Activated CD4-positive, alpha-beta T cell treated with anti-CD3 and anti-CD28 coated beads, Interleukin-2, amount 10 ng/mL, durations not matched to agents 24 days and 14 days (primary cell): ENCODE results near the gene SYDE2. TPM values are rescaled to one million over a fixed set of nuclear protein-coding genes. Genes with fewer than 3 reads are reported as not detected.
"Not testable (repeated sequence)": the region's sequence is repeated elsewhere in the genome, so short reads cannot be mapped to it uniquely, and the experiment has no call there.

ENCODE experiments used
- DNase-seq: peaks from one replicate; pipeline ENCODE4 v3.0.0; 2022
- H3K27ac Mint-ChIP-seq: one replicate; pipeline ENCODE4 v1.8.0; 2022; ENCODE audit warnings: mild to moderate bottlenecking, mixed read lengths
- H3K27me3 Mint-ChIP-seq: one replicate; pipeline ENCODE4 v1.8.0; 2022; ENCODE audit warnings: mixed read lengths
- H3K36me3 Mint-ChIP-seq: one replicate; pipeline ENCODE4 v1.8.0; 2022; ENCODE audit warnings: low read depth, mild to moderate bottlenecking, mixed read lengths
- H3K4me1 Mint-ChIP-seq: one replicate; pipeline ENCODE4 v1.8.0; 2021; ENCODE audit warnings: mixed read lengths
- H3K4me3 Mint-ChIP-seq: one replicate; pipeline ENCODE4 v1.8.0; 2022; ENCODE audit warnings: mild to moderate bottlenecking, moderate library complexity, mixed read lengths
- H3K9me3 Mint-ChIP-seq: one replicate; pipeline ENCODE4 v1.8.0; 2021; ENCODE audit warnings: mixed read lengths
- intact Hi-C: fragments of 100-400 bp; cut with micrococcal nuclease; formaldehyde crosslinking; loops from one replicate; pipeline ENCODE4 v1.15.1; 2023
- total RNA-seq: library from RNA; stranded (reverse); gene quantifications from 2 replicates; pipeline ENCODE4 v1.2.3, GENCODE V29; 2022

The SYDE2 gene
- total RNA-seq, 1 donor from 2014 or later = 1.2 TPM

GRCh38 chr1:85144351-85144750 lies 56.5 kb downstream of the SYDE2 start:
- H3K4me3 Mint-ChIP-seq = no peak overlapping the region
- H3K36me3 Mint-ChIP-seq = no peaks in the 10 kb centered on the region
- peaks cover 4% of the 10 kb centered on the region for H3K27me3 Mint-ChIP-seq
- intact Hi-C loops = no loop called here
- no peak for DNase-seq
- peaks cover 19% of the 10 kb centered on the region for H3K4me1 Mint-ChIP-seq
- H3K9me3 Mint-ChIP-seq = peaks cover 3% of the 10 kb centered on the region
- no peak overlapping the region for H3K27ac Mint-ChIP-seq

- H3K36me3 Mint-ChIP-seq = no peaks in the 10 kb centered on the region
- no peak for DNase-seq
- peaks cover 4% of the 10 kb centered on the region for H3K27me3 Mint-ChIP-seq
- H3K4me3 Mint-ChIP-seq = no peak overlapping the region
- intact Hi-C loops = no loop called here
- H3K4me1 Mint-ChIP-seq = peaks cover 6% of the 10 kb centered on the region
- H3K9me3 Mint-ChIP-seq = peaks cover 3% of the 10 kb centered on the region
- H3K27ac Mint-ChIP-seq = no peak overlapping the region
These were observed 58.1 kb downstream of the SYDE2 start for GRCh38 chr1:85142753-85143152.

GRCh38 chr1:85138439-85138838 lies 62.4 kb downstream of the SYDE2 start:
- H3K36me3 Mint-ChIP-seq, intact Hi-C loops, H3K27ac Mint-ChIP-seq, H3K27me3 Mint-ChIP-seq, DNase-seq, H3K4me1 Mint-ChIP-seq, H3K4me3 Mint-ChIP-seq, H3K9me3 Mint-ChIP-seq: not testable (repeated sequence)

GRCh38 chr1:85137660-85138059 lies 63.2 kb downstream of the SYDE2 start:
- no peaks in the 10 kb centered on the region for H3K9me3 Mint-ChIP-seq
- peaks cover 2% of the 10 kb centered on the region for H3K4me1 Mint-ChIP-seq
- intact Hi-C loops = no loop called here
- H3K27ac Mint-ChIP-seq = no peak overlapping the region
- DNase-seq = no peak
- H3K36me3 Mint-ChIP-seq = no peaks in the 10 kb centered on the region
- no peak overlapping the region for H3K4me3 Mint-ChIP-seq
- peaks cover 4% of the 10 kb centered on the region for H3K27me3 Mint-ChIP-seq

- Mint-ChIP-seq H3K27me3 (peaks cover 4% of the 10 kb centered on the region), H3K4me1 (peaks cover 2% of the 10 kb centered on the region), H3K9me3 (no peaks in the 10 kb centered on the region), H3K36me3 (no peaks in the 10 kb centered on the region), H3K4me3 (no peak overlapping the region), H3K27ac (no peak overlapping the region)
- DNase-seq = peak; percentile 2
- intact Hi-C loops = no loop called here
These were observed 65.4 kb downstream of the SYDE2 start for GRCh38 chr1:85135392-85135798.

GRCh38 chr1:85134583-85135391 lies 66.0 kb downstream of the SYDE2 start:
- H3K36me3 Mint-ChIP-seq = no peaks in the 10 kb centered on the region
- no peaks in the 10 kb centered on the region for H3K4me1 Mint-ChIP-seq
- DNase-seq = no peak
- no peak overlapping the region for H3K27ac Mint-ChIP-seq
- H3K27me3 Mint-ChIP-seq = peaks cover 4% of the 10 kb centered on the region
- no peaks in the 10 kb centered on the region for H3K9me3 Mint-ChIP-seq
- no peak overlapping the region for H3K4me3 Mint-ChIP-seq
- intact Hi-C loops = no loop called here

- intact Hi-C loops = no loop called here
- no peaks in the 10 kb centered on the region for H3K9me3 Mint-ChIP-seq
- H3K4me1 Mint-ChIP-seq = no peaks in the 10 kb centered on the region
- no peak for DNase-seq
- no peak overlapping the region for H3K27ac Mint-ChIP-seq
- H3K4me3 Mint-ChIP-seq = no peak overlapping the region
- no peaks in the 10 kb centered on the region for H3K36me3 Mint-ChIP-seq
- peaks cover 6% of the 10 kb centered on the region for H3K27me3 Mint-ChIP-seq
These were observed 67.2 kb downstream of the SYDE2 start for GRCh38 chr1:85133565-85134159.

- no peaks in the 10 kb centered on the region for H3K9me3 Mint-ChIP-seq
- H3K4me1 Mint-ChIP-seq = no peaks in the 10 kb centered on the region
- intact Hi-C loops = no loop called here
- peaks cover 10% of the 10 kb centered on the region for H3K27me3 Mint-ChIP-seq
- no peaks in the 10 kb centered on the region for H3K36me3 Mint-ChIP-seq
- no peak overlapping the region for H3K27ac Mint-ChIP-seq
- DNase-seq = no peak
- no peak overlapping the region for H3K4me3 Mint-ChIP-seq
These were observed 68.6 kb downstream of the SYDE2 start for GRCh38 chr1:85132078-85132720.

GRCh38 chr1:85128316-85128715 lies 72.5 kb downstream of the SYDE2 start:
- H3K36me3 Mint-ChIP-seq = no peaks in the 10 kb centered on the region
- peaks cover 16% of the 10 kb centered on the region for H3K27me3 Mint-ChIP-seq
- H3K27ac Mint-ChIP-seq = no peak overlapping the region
- no peaks in the 10 kb centered on the region for H3K9me3 Mint-ChIP-seq
- intact Hi-C loops = no loop called here
- H3K4me1 Mint-ChIP-seq = no peaks in the 10 kb centered on the region
- no peak overlapping the region for H3K4me3 Mint-ChIP-seq
- DNase-seq = no peak

- DNase-seq = no peak
- no peaks in the 10 kb centered on the region for H3K9me3 Mint-ChIP-seq
- no peak overlapping the region for H3K4me3 Mint-ChIP-seq
- H3K27ac Mint-ChIP-seq = no peak overlapping the region
- intact Hi-C loops = no loop called here
- no peaks in the 10 kb centered on the region for H3K4me1 Mint-ChIP-seq
- H3K27me3 Mint-ChIP-seq = peaks cover 16% of the 10 kb centered on the region
- no peaks in the 10 kb centered on the region for H3K36me3 Mint-ChIP-seq
These were observed 74.9 kb downstream of the SYDE2 start for GRCh38 chr1:85125891-85126290.

- intact Hi-C loops = no loop called here
- no peak for DNase-seq
- Mint-ChIP-seq H3K9me3 (no peaks in the 10 kb centered on the region), H3K4me3 (no peak overlapping the region), H3K27ac (no peak overlapping the region), H3K36me3 (no peaks in the 10 kb centered on the region), H3K27me3 (peaks cover 17% of the 10 kb centered on the region), H3K4me1 (no peaks in the 10 kb centered on the region)
These were observed 76.7 kb downstream of the SYDE2 start for GRCh38 chr1:85124091-85124490.

- H3K27ac Mint-ChIP-seq = no peak overlapping the region
- H3K4me1 Mint-ChIP-seq = no peaks in the 10 kb centered on the region
- peaks cover 13% of the 10 kb centered on the region for H3K27me3 Mint-ChIP-seq
- H3K9me3 Mint-ChIP-seq = no peaks in the 10 kb centered on the region
- intact Hi-C loops = no loop called here
- H3K4me3 Mint-ChIP-seq = no peak overlapping the region
- H3K36me3 Mint-ChIP-seq = no peaks in the 10 kb centered on the region
- DNase-seq = no peak
These were observed 78.6 kb downstream of the SYDE2 start for GRCh38 chr1:85122169-85122568.

- DNase-seq = no peak
- no peak overlapping the region for H3K27ac Mint-ChIP-seq
- H3K36me3 Mint-ChIP-seq = no peaks in the 10 kb centered on the region
- H3K9me3 Mint-ChIP-seq = no peaks in the 10 kb centered on the region
- peaks cover 11% of the 10 kb centered on the region for H3K27me3 Mint-ChIP-seq
- intact Hi-C loops = no loop called here
- no peak overlapping the region for H3K4me3 Mint-ChIP-seq
- H3K4me1 Mint-ChIP-seq = peaks cover 2% of the 10 kb centered on the region
These were observed 79.1 kb downstream of the SYDE2 start for GRCh38 chr1:85121744-85122143.

GRCh38 chr1:85118751-85119150 lies 82.1 kb downstream of the SYDE2 start:
- no peak for DNase-seq
- Mint-ChIP-seq H3K4me3 (no peak overlapping the region), H3K4me1 (peaks cover 4% of the 10 kb centered on the region), H3K36me3 (no peaks in the 10 kb centered on the region), H3K27ac (no peak overlapping the region), H3K9me3 (no peaks in the 10 kb centered on the region), H3K27me3 (peaks cover 9% of the 10 kb centered on the region)
- intact Hi-C loops = no loop called here
